Glutamatergic neuron (in vitro differentiated cells): ENCODE data around the gene FAM110D. TPM values are rescaled to one million over a fixed set of nuclear protein-coding genes. Genes with fewer than 3 reads are reported as not detected.

Experiments used
- DNase-seq: peaks from one replicate; pipeline ENCODE4 v3.0.0; 2022
- H3K27ac Mint-ChIP-seq: one replicate; pipeline ENCODE4 v1.8.0; 2020; ENCODE audit warnings: mild to moderate bottlenecking, mixed read lengths, inconsistent platforms; ENCODE audit not compliant: unreplicated experiment
- H3K27me3 Mint-ChIP-seq: one replicate; pipeline ENCODE4 v1.8.0; 2020; ENCODE audit warnings: mild to moderate bottlenecking, moderate library complexity, mixed read lengths, inconsistent platforms; ENCODE audit not compliant: unreplicated experiment
- H3K36me3 Mint-ChIP-seq: one replicate; pipeline ENCODE4 v1.8.0; 2020; ENCODE audit warnings: mild to moderate bottlenecking, mixed read lengths, inconsistent platforms; ENCODE audit not compliant: unreplicated experiment
- H3K4me1 Mint-ChIP-seq: one replicate; pipeline ENCODE4 v1.8.0; 2020; ENCODE audit warnings: mild to moderate bottlenecking, low read depth, mixed read lengths, inconsistent platforms; ENCODE audit not compliant: unreplicated experiment
- H3K4me3 Mint-ChIP-seq: one replicate; pipeline ENCODE4 v1.8.0; 2020; ENCODE audit warnings: mild to moderate bottlenecking, mixed read lengths, inconsistent platforms; ENCODE audit not compliant: unreplicated experiment
- H3K9me3 Mint-ChIP-seq: one replicate; pipeline ENCODE4 v1.8.0; 2020; ENCODE audit warnings: mild to moderate bottlenecking, moderate library complexity, mixed read lengths, inconsistent platforms; ENCODE audit not compliant: unreplicated experiment
- total RNA-seq: library from RNA; stranded (reverse); fragmentation: NEBNext Ultra II Directional; extraction: Animal tissue kit (Norgen Biotek cat#: 25700); gene quantifications from one replicate; pipeline ENCODE4 v1.2.1, GENCODE V29; 2021; ENCODE audit not compliant: unreplicated experiment
- TF ChIP-seq, protein P1 (sequence below): fragments of 200-600 bp; sonication (generic); IDR thresholded peaks from one replicate; pipeline ENCODE4 v1.5.0; 2021; ENCODE audit not compliant: partially characterized antibody, unreplicated experiment

FAM110D gene
- total RNA-seq, 1 donor from 2014 or later: 0.25 TPM

- no peak overlapping the region for H3K27ac Mint-ChIP-seq
- H3K4me3 Mint-ChIP-seq: no peak overlapping the region
- TF ChIP-seq, protein P1, sequence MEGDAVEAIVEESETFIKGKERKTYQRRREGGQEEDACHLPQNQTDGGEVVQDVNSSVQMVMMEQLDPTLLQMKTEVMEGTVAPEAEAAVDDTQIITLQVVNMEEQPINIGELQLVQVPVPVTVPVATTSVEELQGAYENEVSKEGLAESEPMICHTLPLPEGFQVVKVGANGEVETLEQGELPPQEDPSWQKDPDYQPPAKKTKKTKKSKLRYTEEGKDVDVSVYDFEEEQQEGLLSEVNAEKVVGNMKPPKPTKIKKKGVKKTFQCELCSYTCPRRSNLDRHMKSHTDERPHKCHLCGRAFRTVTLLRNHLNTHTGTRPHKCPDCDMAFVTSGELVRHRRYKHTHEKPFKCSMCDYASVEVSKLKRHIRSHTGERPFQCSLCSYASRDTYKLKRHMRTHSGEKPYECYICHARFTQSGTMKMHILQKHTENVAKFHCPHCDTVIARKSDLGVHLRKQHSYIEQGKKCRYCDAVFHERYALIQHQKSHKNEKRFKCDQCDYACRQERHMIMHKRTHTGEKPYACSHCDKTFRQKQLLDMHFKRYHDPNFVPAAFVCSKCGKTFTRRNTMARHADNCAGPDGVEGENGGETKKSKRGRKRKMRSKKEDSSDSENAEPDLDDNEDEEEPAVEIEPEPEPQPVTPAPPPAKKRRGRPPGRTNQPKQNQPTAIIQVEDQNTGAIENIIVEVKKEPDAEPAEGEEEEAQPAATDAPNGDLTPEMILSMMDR: no peak
Measured at GRCh38 chr1:26175346-26175745, 16.5 kb downstream of the FAM110D start.

GRCh38 chr1:26177182-26177684, 18.4 kb downstream of the FAM110D start, which contains the start of gene CNKSR1:
Gene CNKSR1, plus strand, starts transcription at chr1:26177491. Its CDS starts 57 bp downstream, at chr1:26177548.
- H3K4me1 Mint-ChIP-seq: peaks cover 3% of the 10 kb centered on the region
- TF ChIP-seq, protein P1: no peak

More at GRCh38 chr1:26175346-26175745, 16.5 kb downstream of the FAM110D start:
- Mint-ChIP-seq H3K27me3 (no peaks in the 10 kb centered on the region), H3K4me1 (peaks cover 7% of the 10 kb centered on the region), H3K36me3 (no peaks in the 10 kb centered on the region), H3K9me3 (no peaks in the 10 kb centered on the region)
- DNase-seq: no peak

DNA sequence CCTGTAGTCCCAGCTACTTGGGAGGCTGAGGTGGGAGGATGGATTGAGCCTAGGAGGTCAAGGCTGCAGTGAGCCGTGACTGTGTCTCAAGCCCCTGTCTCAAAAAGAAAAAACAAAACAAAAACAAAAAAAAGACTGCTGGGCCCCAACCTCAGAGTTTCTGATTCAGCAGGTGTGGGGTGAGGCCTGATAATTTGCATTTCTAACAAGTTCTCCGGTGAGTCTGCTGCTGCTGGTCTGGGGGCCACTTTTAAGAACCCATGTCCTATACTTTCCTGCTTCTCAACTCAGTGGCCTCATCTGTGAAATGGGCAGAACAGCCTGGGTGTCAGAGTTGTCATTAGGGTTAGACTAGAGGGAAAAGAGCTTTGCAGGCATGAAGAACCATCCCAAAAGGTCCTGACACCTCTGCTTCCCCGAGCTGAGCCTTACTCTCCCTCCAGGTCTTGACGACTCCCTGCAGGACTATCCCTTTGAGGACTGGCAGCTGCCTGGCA, 21.2 kb downstream of the FAM110D start:
- H3K27me3 Mint-ChIP-seq: no peaks in the 10 kb centered on the region
- no peaks in the 10 kb centered on the region for H3K36me3 Mint-ChIP-seq
- H3K4me1 Mint-ChIP-seq: peaks cover 3% of the 10 kb centered on the region
- no peak overlapping the region for H3K27ac Mint-ChIP-seq
- TF ChIP-seq, protein P1: no peak
- DNase-seq: no peak
- no peaks in the 10 kb centered on the region for H3K9me3 Mint-ChIP-seq
- no peak overlapping the region for H3K4me3 Mint-ChIP-seq

More at GRCh38 chr1:26177182-26177684, 18.4 kb downstream of the FAM110D start, which contains the start of gene CNKSR1:
- H3K36me3 Mint-ChIP-seq: no peaks in the 10 kb centered on the region
- no peaks in the 10 kb centered on the region for H3K9me3 Mint-ChIP-seq
- no peak within 1 kb of the TSS for H3K4me3 Mint-ChIP-seq
- no peak for DNase-seq
- H3K27me3 Mint-ChIP-seq: no peaks in the 10 kb centered on the region
- no peak within 1 kb of the TSS for H3K27ac Mint-ChIP-seq

- no peak overlapping the region for H3K27ac Mint-ChIP-seq
- no peaks in the 10 kb centered on the region for H3K9me3 Mint-ChIP-seq
Measured at GRCh38 chr1:26181586-26182382, 22.9 kb downstream of the FAM110D start.

More at GRCh38 chr1:26181586-26182382, 22.9 kb downstream of the FAM110D start:
- no peaks in the 10 kb centered on the region for H3K36me3 Mint-ChIP-seq
- TF ChIP-seq, protein P1: no peak
- peaks cover 3% of the 10 kb centered on the region for H3K4me1 Mint-ChIP-seq
- DNase-seq: no peak
- H3K4me3 Mint-ChIP-seq: no peak overlapping the region
- no peaks in the 10 kb centered on the region for H3K27me3 Mint-ChIP-seq
